K562 (cell line): ENCODE data around the gene NFE2. TPM values are rescaled to one million over a fixed set of nuclear protein-coding genes. Genes with fewer than 3 reads are reported as not detected.

ENCODE experiments used
- AFF1 ChIP-seq, 2 experiments: fragments of 450-650 bp; IDR thresholded peaks; 2 replicates each; pipeline ENCODE4 v1.6.1; 2018; ENCODE audit warnings: mild to moderate bottlenecking in 2 of 2, low read depth in 1 of 2; ENCODE audit not compliant: partially characterized antibody in 2 of 2
- CEBPG ChIP-seq, 3 experiments: fragments of 200-800 bp in 1 of 3; sonication (Bioruptor generic) in 1 of 3; sonication (generic) in 1 of 3; formaldehyde crosslinking in 1 of 3; IDR thresholded peaks in 2 of 3; conservative IDR thresholded peaks in 1 of 3; 2 replicates each; pipeline versions ENCODE4 v1.6.1 to v1.8.0; 2016 to 2022; ENCODE audit warnings: missing compliant biosample characterization in 2 of 3, missing genetic modification characterization in 2 of 3, mild to moderate bottlenecking in 1 of 3, missing genetic modification reagents in 1 of 3
- CREM ChIP-seq: IDR thresholded peaks from 2 replicates; pipeline ENCODE4 v1.6.1; 2014; ENCODE audit warnings: antibody characterized with exemption, low read depth
- GATAD2B ChIP-seq: fragments of 450-650 bp; IDR thresholded peaks from 2 replicates; pipeline ENCODE4 v1.6.1; 2017; ENCODE audit warnings: mild to moderate bottlenecking, borderline replicate concordance
- HNRNPH1 ChIP-seq: fragments of 200-400 bp; formaldehyde crosslinking; optimal IDR thresholded peaks from 2 replicates; pipeline ENCODE3; 2017; ENCODE audit warnings: low read depth, mild to moderate bottlenecking, low read length, moderate library complexity
- HNRNPK ChIP-seq: fragments of 200-400 bp; formaldehyde crosslinking; IDR thresholded peaks from one replicate; pipeline ENCODE4 v1.6.1; 2018; ENCODE audit warnings: mild to moderate bottlenecking, low read depth, low read length; ENCODE audit not compliant: poor library complexity, severe bottlenecking
- IFI16 ChIP-seq: fragments of 250-450 bp; sonication (Bioruptor Pico); IDR thresholded peaks from 2 replicates; pipeline ENCODE4 v2.1.2; 2022; ENCODE audit warnings: mild to moderate bottlenecking, inconsistent platforms
- IRF2 ChIP-seq: sonication (generic); formaldehyde crosslinking; IDR thresholded peaks from 2 replicates; pipeline ENCODE4 v1.8.1; 2022; ENCODE audit warnings: mild to moderate bottlenecking, missing genetic modification reagents
- MED1 ChIP-seq: sonication (generic); formaldehyde crosslinking; IDR thresholded peaks from 2 replicates; pipeline ENCODE4 v1.8.1; 2023; ENCODE audit warnings: missing genetic modification reagents, borderline replicate concordance
- MTA2 ChIP-seq: fragments of 450-650 bp; IDR thresholded peaks from 2 replicates; pipeline ENCODE4 v1.6.1; 2016; ENCODE audit warnings: low read depth
- NCOA2 ChIP-seq, 2 experiments: fragments of 450-650 bp; IDR thresholded peaks; 2 replicates each; pipeline ENCODE4 v1.6.1; 2018; ENCODE audit warnings: mild to moderate bottlenecking in 2 of 2, moderate library complexity in 1 of 2; ENCODE audit not compliant: partially characterized antibody in 2 of 2
- NR1H2 ChIP-seq: sonication (generic); formaldehyde crosslinking; IDR thresholded peaks from 2 replicates; pipeline ENCODE4 v1.4.0; 2020; ENCODE audit warnings: mild to moderate bottlenecking, missing genetic modification reagents
- PHF20 ChIP-seq: fragments of 450-650 bp; IDR thresholded peaks from 2 replicates; pipeline ENCODE4 v1.6.1; 2018; ENCODE audit not compliant: partially characterized antibody
- PRPF4 ChIP-seq: fragments of 200-400 bp; formaldehyde crosslinking; IDR thresholded peaks from one replicate; pipeline ENCODE4 v1.6.1; 2017; ENCODE audit warnings: low read length, low read depth, mild to moderate bottlenecking; ENCODE audit not compliant: insufficient read depth, poor library complexity, severe bottlenecking
- RAD21 ChIP-seq, 2 experiments: fragments of 250-450 bp in 1 of 2; fragments of 450-650 bp in 1 of 2; sonication (Bioruptor Pico) in 1 of 2; formaldehyde crosslinking in 1 of 2; IDR thresholded peaks in 1 of 2; conservative IDR thresholded peaks in 1 of 2; 2 replicates each; pipeline versions ENCODE4 v1.4.0 to v1.8.0; 2020 to 2022; ENCODE audit warnings: mild to moderate bottlenecking in 2 of 2, moderate library complexity in 1 of 2
- RFX5 ChIP-seq: IDR thresholded peaks from 2 replicates; pipeline ENCODE4 v1.6.1; 2011; ENCODE audit warnings: low read depth, mild to moderate bottlenecking, improper control_type of control experiment, low read length
- ZNF197 ChIP-seq: fragments of 200-800 bp; sonication (Bioruptor generic); IDR thresholded peaks from 2 replicates; pipeline ENCODE4 v1.6.1; 2016; ENCODE audit warnings: low read depth, missing genetic modification characterization, missing compliant biosample characterization
- ZNF41 ChIP-seq: fragments of 250-450 bp; sonication (Bioruptor Pico); conservative IDR thresholded peaks from 2 replicates; pipeline ENCODE4 v1.4.0; 2020; ENCODE audit warnings: mild to moderate bottlenecking
- ZNF445 ChIP-seq: fragments of 250-450 bp; sonication (Bioruptor Pico); IDR thresholded peaks from 2 replicates; pipeline ENCODE4 v1.4.0; 2020; ENCODE audit warnings: low read depth, mild to moderate bottlenecking, moderate library complexity
- ZNF707 ChIP-seq: fragments of 250-450 bp; sonication (Bioruptor Pico); conservative IDR thresholded peaks from 2 replicates; pipeline ENCODE4 v1.8.0; 2022; ENCODE audit warnings: inconsistent platforms, mild to moderate bottlenecking, moderate library complexity
- polyA plus RNA-seq, 8 experiments: library from polyadenylated mRNA; depleted of rRNA in 4 of 8; stranded (reverse) in 5 of 8; unstranded in 3 of 8; fragments of >200 nt; fragmentation: Nextera tagmentation in 2 of 8; fragmentation: Illumina TruSeq in 1 of 8; extraction: Ambion mirVana in 2 of 8; extraction: Trizol in 1 of 8; gene quantifications; 2 replicates each; pipeline versions ENCODE4 v1.2.1 to v1.2.3, GENCODE V29; 2011 to 2014; ENCODE audit warnings: inconsistent platforms in 1 of 8, missing spikeins in 1 of 8
- total RNA-seq, 7 experiments: library from RNA; depleted of rRNA in 6 of 7; stranded (reverse); fragments of >200 nt in 6 of 7; fragmentation: Illumina TruSeq in 2 of 7; extraction: Trizol in 2 of 7; gene quantifications; 2 replicates each; pipeline versions ENCODE4 v1.2.1 to v1.2.3, GENCODE V29; 2011 to 2021; ENCODE audit warnings: low replicate concordance in 1 of 7
- TF ChIP-seq, protein P1 (sequence below): fragments of 450-650 bp; formaldehyde crosslinking; IDR thresholded peaks from 2 replicates; pipeline ENCODE4 v1.4.0; 2020; ENCODE audit warnings: mild to moderate bottlenecking, moderate library complexity

Gene NFE2
- total and polyA plus RNA-seq, 9 of the 15 experiments (the other 6 are each of a cell fraction or from before 2014, with no cell fraction given), result 12.3 to 282 (median 208) TPM

DNA sequence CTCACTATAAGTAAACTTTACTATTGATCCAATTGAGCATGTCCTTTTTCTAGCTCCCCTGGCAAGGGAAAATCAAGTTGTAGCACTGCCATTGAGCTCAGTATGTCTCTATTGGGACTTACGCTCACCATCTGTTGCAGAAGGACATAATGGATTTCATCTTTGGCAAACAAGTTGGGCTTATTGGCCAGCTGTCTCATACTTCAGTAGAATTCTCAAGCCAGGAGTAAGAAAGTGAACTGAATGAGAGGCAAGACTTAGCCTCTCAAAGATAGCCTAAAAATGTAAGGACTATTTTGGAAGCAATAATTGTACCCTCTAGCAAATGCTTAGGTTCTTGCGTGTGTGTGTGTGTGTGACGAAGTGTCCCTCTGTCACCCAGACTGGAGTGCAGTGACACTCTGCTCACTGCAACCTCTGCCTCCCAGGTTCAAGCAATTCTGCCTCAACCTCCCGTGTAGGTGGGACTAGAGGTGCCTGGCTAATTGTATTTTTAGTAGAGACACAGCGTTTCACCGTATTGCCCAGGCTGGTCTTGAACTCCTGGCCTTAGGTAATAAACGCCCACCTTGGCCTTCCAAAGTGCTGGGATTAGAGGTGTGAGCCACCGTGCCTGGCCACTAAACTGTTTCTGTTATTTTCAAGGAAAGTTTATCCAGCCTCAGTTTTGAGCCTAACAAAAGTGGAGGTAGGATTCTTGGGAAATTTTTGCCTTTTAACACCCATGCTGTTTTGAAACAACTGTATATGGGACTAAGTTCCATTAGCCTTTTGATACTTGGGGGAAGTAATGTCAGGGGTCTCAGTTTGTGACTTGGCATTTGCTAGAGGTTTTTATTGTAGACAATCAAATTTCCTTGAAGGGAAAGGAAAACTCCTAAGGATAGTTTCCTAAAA lies 13.3 kb downstream of the NFE2 start (continued):
- no peak for TF ChIP-seq PRPF4
- TF ChIP-seq ZNF445 (CRISPR knock-in tag), result 0 out of 2 replicates have a peak, but pooled peaks have one; percentile 22
- no peak for TF ChIP-seq MED1 (CRISPR knock-in tag)
- TF ChIP-seq ZNF197 (CRISPR knock-in tag), result no peak
- TF ChIP-seq CEBPG (CRISPR knock-in tag; IDR thresholded peaks at IDR 0.05), result no peak
- no peak for TF ChIP-seq CEBPG (tag; conservative IDR thresholded peaks at IDR 0.05 in 1 of 2, IDR thresholded peaks at IDR 0.05 in 1 of 2)
- TF ChIP-seq HNRNPK, result no peak
- no peak for TF ChIP-seq ZNF41 (CRISPR knock-in tag)
- TF ChIP-seq, protein P1, sequence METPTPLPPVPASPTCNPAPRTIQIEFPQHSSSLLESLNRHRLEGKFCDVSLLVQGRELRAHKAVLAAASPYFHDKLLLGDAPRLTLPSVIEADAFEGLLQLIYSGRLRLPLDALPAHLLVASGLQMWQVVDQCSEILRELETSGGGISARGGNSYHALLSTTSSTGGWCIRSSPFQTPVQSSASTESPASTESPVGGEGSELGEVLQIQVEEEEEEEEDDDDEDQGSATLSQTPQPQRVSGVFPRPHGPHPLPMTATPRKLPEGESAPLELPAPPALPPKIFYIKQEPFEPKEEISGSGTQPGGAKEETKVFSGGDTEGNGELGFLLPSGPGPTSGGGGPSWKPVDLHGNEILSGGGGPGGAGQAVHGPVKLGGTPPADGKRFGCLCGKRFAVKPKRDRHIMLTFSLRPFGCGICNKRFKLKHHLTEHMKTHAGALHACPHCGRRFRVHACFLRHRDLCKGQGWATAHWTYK (CRISPR knock-in tag), result no peak; the same call in 1 of the 2 replicates
- peak; percentile 10; the same call in 1 of the 2 replicates for TF ChIP-seq CREM
- no peak for TF ChIP-seq MTA2
- no peak for TF ChIP-seq IFI16 (CRISPR knock-in tag)
- no peak for TF ChIP-seq IRF2 (CRISPR knock-in tag)
- no peak for TF ChIP-seq RFX5
- no peak for TF ChIP-seq NCOA2 (IDR thresholded peaks at IDR 0.05; ENCODE audit: partially characterized antibody in 2 of 2)
- no peak for TF ChIP-seq AFF1 (IDR thresholded peaks at IDR 0.05; ENCODE audit: low read depth in 1 of 2, partially characterized antibody in 2 of 2)
- TF ChIP-seq RAD21 (CRISPR knock-in tag; conservative IDR thresholded peaks at IDR 0.05 in 1 of 2, IDR thresholded peaks at IDR 0.05 in 1 of 2), result no peak
- TF ChIP-seq GATAD2B, result no peak
- no peak for TF ChIP-seq ZNF707 (CRISPR knock-in tag)
- TF ChIP-seq NR1H2, result no peak
- no peak for TF ChIP-seq PHF20
- no peak for TF ChIP-seq HNRNPH1
